CD4-positive, CD25-positive, alpha-beta regulatory T cell (primary cell): Measurements from ENCODE around the gene IWS1. TPM values are rescaled to one million over a fixed set of nuclear protein-coding genes. Genes with fewer than 3 reads are reported as not detected.

ENCODE experiments used
- ATAC-seq, 2 donors: fragments of 150-1000 bp; cut with Tn5 transposase; one replicate each; pipeline ENCODE4 v1.10.0; 2021; ENCODE audit warnings: low read depth in 2 of 2, moderate number of reproducible peaks in 2 of 2, moderate library complexity in 1 of 2
- DNase-seq, 3 donors: peaks; one replicate each; pipeline versions ENCODE4 v3.0.0 to v3.0.0-alpha.2; 2012 to 2022; ENCODE audit warnings: mixed read lengths in 1 of 3
- H3K27ac ChIP-seq: one replicate; pipeline ENCODE4 v1.7.0; 2013; ENCODE audit warnings: mild to moderate bottlenecking, low read length; ENCODE audit not compliant: insufficient read depth, poor library complexity, severe bottlenecking
- H3K27me3 ChIP-seq: one replicate; pipeline ENCODE4 v1.7.0; 2013; ENCODE audit warnings: low read length; ENCODE audit not compliant: control insufficient read depth, insufficient read depth
- H3K36me3 ChIP-seq: one replicate; pipeline ENCODE4 v1.7.0; 2013; ENCODE audit warnings: mild to moderate bottlenecking, low read length, moderate library complexity; ENCODE audit not compliant: control insufficient read depth, insufficient read depth
- H3K4me1 ChIP-seq: 2 replicates; pipeline ENCODE4 v1.7.0; 2013; ENCODE audit warnings: mild to moderate bottlenecking, low read length; ENCODE audit not compliant: insufficient read depth, control insufficient read depth, poor library complexity, severe bottlenecking
- H3K4me3 ChIP-seq: one replicate; pipeline ENCODE4 v1.7.0; 2013; ENCODE audit warnings: low read depth, mild to moderate bottlenecking, low read length, moderate library complexity
- H3K9me3 ChIP-seq, 2 experiments: 1 replicate in 1 of 2; 2 replicates in 1 of 2; pipeline ENCODE4 v1.7.0; 2013; ENCODE audit warnings: low read length in 2 of 2, mild to moderate bottlenecking in 1 of 2, moderate library complexity in 1 of 2; ENCODE audit not compliant: control insufficient read depth in 2 of 2
- H3K27ac Mint-ChIP-seq, 3 donors: one replicate each; pipeline ENCODE4 v1.8.0; 2020 to 2022; ENCODE audit warnings: mild to moderate bottlenecking in 3 of 3, mixed read lengths in 3 of 3, moderate library complexity in 2 of 3
- H3K27me3 Mint-ChIP-seq: one replicate; pipeline ENCODE4 v1.8.0; 2022; ENCODE audit warnings: mild to moderate bottlenecking, mixed read lengths
- H3K36me3 Mint-ChIP-seq: one replicate; pipeline ENCODE4 v1.8.0; 2020; ENCODE audit warnings: mixed read lengths
- H3K4me1 Mint-ChIP-seq, 4 donors: one replicate each; pipeline ENCODE4 v1.8.0; 2020 to 2022; ENCODE audit warnings: mixed read lengths in 4 of 4, mild to moderate bottlenecking in 1 of 4
- H3K4me3 Mint-ChIP-seq, 4 donors: one replicate each; pipeline ENCODE4 v1.8.0; 2020 to 2022; ENCODE audit warnings: mild to moderate bottlenecking in 4 of 4, mixed read lengths in 4 of 4, moderate library complexity in 3 of 4
- H3K9me3 Mint-ChIP-seq, 7 donors: one replicate each; pipeline ENCODE4 v1.8.0; 2020 to 2022; ENCODE audit warnings: mixed read lengths in 7 of 7, mild to moderate bottlenecking in 3 of 7, moderate library complexity in 2 of 7
- polyA plus RNA-seq, 4 donors: library from polyadenylated mRNA; unstranded; fragments of 300-500 nt; fragmentation: Illumina TruSeq; gene quantifications; one replicate each; pipeline ENCODE4 v1.2.3, GENCODE V29; 2021
- total RNA-seq: library from RNA; stranded (reverse); gene quantifications from one replicate; pipeline ENCODE4 v1.2.3, GENCODE V29; 2022

IWS1 gene
- total and polyA plus RNA-seq, 5 donors from 2014 or later = 15.4 to 39.6 (median 20.3) TPM

GRCh38 chr2:127471286-127471988 lies 54.9 kb downstream of the IWS1 start:
- peaks cover 33% of the 10 kb centered on the region for H3K36me3 Mint-ChIP-seq
- peaks cover 0 to 8% (median 1%) of the 10 kb centered on the region in 7 donors for H3K9me3 Mint-ChIP-seq
- H3K4me1 ChIP-seq = no peaks in the 10 kb centered on the region
- no peaks in the 10 kb centered on the region for H3K9me3 ChIP-seq
- peaks cover 0 to 6% (median 2%) of the 10 kb centered on the region in 4 donors for H3K4me1 Mint-ChIP-seq
- no peak overlapping the region for H3K27ac ChIP-seq
- DNase-seq (no peak), ATAC-seq (no peak)
- H3K4me3 ChIP-seq = no peak overlapping the region
- no peaks in the 10 kb centered on the region for H3K27me3 ChIP-seq
- peak overlapping the region in 1 of 3 donors; percentile 42 for H3K27ac Mint-ChIP-seq
- no peak overlapping the region for H3K4me3 Mint-ChIP-seq
- H3K27me3 Mint-ChIP-seq = no peaks in the 10 kb centered on the region
- H3K36me3 ChIP-seq = peaks cover 13% of the 10 kb centered on the region

- H3K27ac ChIP-seq = no peak overlapping the region
- H3K4me1 ChIP-seq = peaks cover 5% of the 10 kb centered on the region
- peaks cover 13% of the 10 kb centered on the region for H3K36me3 ChIP-seq
- no peaks in the 10 kb centered on the region for H3K9me3 ChIP-seq
- H3K4me3 Mint-ChIP-seq = no peak overlapping the region
- no peaks in the 10 kb centered on the region for H3K27me3 Mint-ChIP-seq
- DNase-seq (no peak), ATAC-seq (no peak)
- H3K4me1 Mint-ChIP-seq = peaks cover 0 to 14% (median 9%) of the 10 kb centered on the region in 4 donors
- no peaks in the 10 kb centered on the region for H3K27me3 ChIP-seq
- H3K4me3 ChIP-seq = no peak overlapping the region
- no peak overlapping the region for H3K27ac Mint-ChIP-seq
- H3K9me3 Mint-ChIP-seq = peaks cover 0 to 2% (median 0%) of the 10 kb centered on the region in 7 donors
- H3K36me3 Mint-ChIP-seq = peaks cover 25% of the 10 kb centered on the region
These were observed 56.3 kb downstream of the IWS1 start for GRCh38 chr2:127469974-127470373.

DNA sequence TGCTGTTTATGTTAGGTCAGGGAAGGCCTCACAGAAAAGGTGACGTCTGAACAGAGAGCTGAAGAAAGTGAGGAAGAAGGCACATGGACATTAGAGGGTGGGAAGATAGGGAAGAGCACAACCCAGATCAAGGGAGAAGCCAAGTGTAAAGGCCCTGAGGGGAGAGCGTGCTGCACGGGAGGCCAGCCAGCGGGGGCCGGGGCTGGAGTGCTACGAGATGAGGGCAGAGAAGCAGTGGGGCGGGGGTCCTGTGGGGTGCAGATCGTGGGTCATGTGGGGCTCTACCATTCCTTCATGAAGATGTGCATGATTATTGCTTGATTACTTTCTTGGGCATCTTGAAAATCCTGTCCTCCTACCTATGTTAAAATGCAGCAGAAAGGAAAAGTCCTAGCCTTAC lies 57.2 kb downstream of the IWS1 start:
- H3K27ac Mint-ChIP-seq = no peak overlapping the region
- Histone ChIP-seq H3K36me3 (peaks cover 13% of the 10 kb centered on the region), H3K27ac (no peak overlapping the region), H3K4me1 (peaks cover 11% of the 10 kb centered on the region), H3K27me3 (no peaks in the 10 kb centered on the region), H3K4me3 (no peak overlapping the region), H3K9me3 (no peaks in the 10 kb centered on the region)
- no peak for ATAC-seq
- peaks cover 6 to 18% (median 14%) of the 10 kb centered on the region in 4 donors for H3K4me1 Mint-ChIP-seq
- peaks cover 23% of the 10 kb centered on the region for H3K36me3 Mint-ChIP-seq
- DNase-seq = no peak
- no peaks in the 10 kb centered on the region for H3K27me3 Mint-ChIP-seq
- H3K9me3 Mint-ChIP-seq = peaks cover 0 to 2% (median 0%) of the 10 kb centered on the region in 7 donors
- H3K4me3 Mint-ChIP-seq = no peak overlapping the region

DNA sequence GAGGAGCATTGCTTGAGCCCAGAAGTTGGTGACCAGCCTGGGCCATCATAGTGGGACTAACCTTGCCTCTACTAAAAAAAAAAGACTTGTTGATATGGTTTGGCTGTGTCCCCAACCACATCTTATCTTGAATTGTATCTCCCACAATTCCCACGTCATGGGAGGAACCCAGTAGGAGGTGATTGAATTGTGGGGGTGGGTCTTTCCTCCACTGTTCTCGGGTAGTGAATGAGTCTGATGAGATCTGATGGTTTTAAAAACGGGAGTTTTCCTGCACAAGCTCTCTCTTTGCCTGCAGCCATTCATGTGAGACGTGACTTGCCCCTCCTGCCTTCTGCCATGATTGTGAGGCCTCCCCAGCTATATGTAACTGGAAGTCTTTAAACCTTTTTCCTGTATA lies 61.0 kb downstream of the IWS1 start:
- H3K27me3 ChIP-seq = no peaks in the 10 kb centered on the region
- peak overlapping the region in 1 of 3 donors; percentile 60 for H3K27ac Mint-ChIP-seq
- H3K27me3 Mint-ChIP-seq = no peaks in the 10 kb centered on the region
- no peak overlapping the region for H3K4me3 Mint-ChIP-seq
- H3K36me3 ChIP-seq = peaks cover 13% of the 10 kb centered on the region
- peaks cover 11% of the 10 kb centered on the region for H3K4me1 ChIP-seq
- no peak overlapping the region for H3K4me3 ChIP-seq
- peaks cover 6 to 20% (median 15%) of the 10 kb centered on the region in 4 donors for H3K4me1 Mint-ChIP-seq
- H3K9me3 ChIP-seq = no peaks in the 10 kb centered on the region
- peaks cover 0 to 2% (median 0%) of the 10 kb centered on the region in 7 donors for H3K9me3 Mint-ChIP-seq
- DNase-seq (no peak), ATAC-seq (no peak)
- peaks cover 28% of the 10 kb centered on the region for H3K36me3 Mint-ChIP-seq
- no peak overlapping the region for H3K27ac ChIP-seq

DNA sequence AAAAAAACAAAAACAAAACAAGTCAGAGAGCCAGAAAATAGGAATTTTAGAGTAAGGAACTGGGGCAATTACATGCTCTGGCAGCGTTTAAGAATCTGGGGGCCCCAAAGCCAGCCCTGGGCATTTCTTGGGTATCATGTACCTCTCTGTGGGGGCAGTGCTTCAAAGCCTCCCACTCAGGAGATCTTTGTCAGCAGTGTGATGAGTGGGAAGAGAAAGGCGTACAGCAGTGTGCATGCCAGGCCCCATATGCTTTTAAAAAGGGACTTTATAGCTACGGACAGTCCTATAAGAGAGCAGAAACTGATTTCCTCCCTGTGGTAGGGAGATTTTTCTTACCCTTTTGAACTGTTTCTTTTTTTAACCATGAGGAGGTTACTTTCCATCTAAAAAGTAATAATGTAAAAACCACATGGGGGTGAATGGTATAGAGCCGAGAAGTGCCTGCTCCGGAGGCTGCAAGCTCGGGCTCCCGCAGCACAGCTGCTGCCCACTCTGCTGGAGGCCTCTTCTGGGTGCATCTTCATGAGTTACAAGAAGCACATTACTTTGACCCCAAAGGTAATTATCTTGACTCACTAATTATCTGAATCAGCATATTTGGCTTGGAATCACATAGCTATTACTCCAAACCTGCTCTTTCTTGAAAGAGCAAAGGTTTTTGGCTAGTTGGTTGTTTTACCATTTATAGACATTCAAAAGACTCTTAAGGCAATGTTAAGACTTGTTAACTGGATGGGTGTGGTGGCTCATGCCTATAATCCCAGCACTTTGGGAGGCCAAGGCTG lies 61.6 kb downstream of the IWS1 start:
- no peak overlapping the region for H3K27ac Mint-ChIP-seq
- no peak overlapping the region for H3K4me3 Mint-ChIP-seq
- H3K27ac ChIP-seq = no peak overlapping the region
- peaks cover 0 to 2% (median 0%) of the 10 kb centered on the region in 7 donors for H3K9me3 Mint-ChIP-seq
- H3K4me3 ChIP-seq = no peak overlapping the region
- no peak for ATAC-seq
- H3K36me3 Mint-ChIP-seq = peaks cover 31% of the 10 kb centered on the region
- H3K9me3 ChIP-seq = no peaks in the 10 kb centered on the region
- H3K27me3 Mint-ChIP-seq = no peaks in the 10 kb centered on the region
- H3K4me1 ChIP-seq = peaks cover 11% of the 10 kb centered on the region
- H3K36me3 ChIP-seq = peaks cover 10% of the 10 kb centered on the region
- no peaks in the 10 kb centered on the region for H3K27me3 ChIP-seq
- no peak for DNase-seq
- H3K4me1 Mint-ChIP-seq = peaks cover 6 to 20% (median 15%) of the 10 kb centered on the region in 4 donors

- no peak overlapping the region for H3K27ac ChIP-seq
- ATAC-seq (no peak), DNase-seq (no peak)
- H3K4me3 Mint-ChIP-seq = no peak overlapping the region
- H3K27me3 Mint-ChIP-seq = no peaks in the 10 kb centered on the region
- H3K4me1 Mint-ChIP-seq = peaks cover 6 to 20% (median 15%) of the 10 kb centered on the region in 4 donors
- H3K36me3 Mint-ChIP-seq = peaks cover 28% of the 10 kb centered on the region
- no peaks in the 10 kb centered on the region for H3K9me3 Mint-ChIP-seq
- H3K36me3 ChIP-seq = peaks cover 3% of the 10 kb centered on the region
- no peak overlapping the region for H3K27ac Mint-ChIP-seq
- no peaks in the 10 kb centered on the region for H3K27me3 ChIP-seq
- no peaks in the 10 kb centered on the region for H3K9me3 ChIP-seq
- no peak overlapping the region for H3K4me3 ChIP-seq
- H3K4me1 ChIP-seq = peaks cover 11% of the 10 kb centered on the region
These were observed 62.9 kb downstream of the IWS1 start for GRCh38 chr2:127463155-127463991.

- Histone ChIP-seq H3K4me3 (no peak overlapping the region), H3K9me3 (no peaks in the 10 kb centered on the region), H3K27me3 (no peaks in the 10 kb centered on the region), H3K4me1 (peaks cover 11% of the 10 kb centered on the region), H3K27ac (no peak overlapping the region), H3K36me3 (no peaks in the 10 kb centered on the region)
- no peak overlapping the region for H3K4me3 Mint-ChIP-seq
- H3K36me3 Mint-ChIP-seq = peaks cover 20% of the 10 kb centered on the region
- H3K4me1 Mint-ChIP-seq = peaks cover 6 to 20% (median 15%) of the 10 kb centered on the region in 4 donors
- H3K9me3 Mint-ChIP-seq = no peaks in the 10 kb centered on the region
- no peak for ATAC-seq
- DNase-seq = no peak
- no peaks in the 10 kb centered on the region for H3K27me3 Mint-ChIP-seq
- no peak overlapping the region for H3K27ac Mint-ChIP-seq
These were observed 63.8 kb downstream of the IWS1 start for GRCh38 chr2:127462461-127462860.
